Renal cortical epithelial cell (primary cell): ENCODE measurements around the gene OTUD7B. TPM values are rescaled to one million over a fixed set of nuclear protein-coding genes. Genes with fewer than 3 reads are reported as not detected.
"Not testable (repeated sequence)": the region's sequence is repeated elsewhere in the genome, so short reads cannot be mapped to it uniquely, and the experiment has no call there.

ENCODE experiments used
- DNase-seq: peaks from one replicate; pipeline ENCODE4 v3.0.0-alpha.2; 2011; ENCODE audit warnings: low read depth
- total RNA-seq: library from RNA; depleted of rRNA; stranded (reverse); fragments of >200 nt; gene quantifications from 2 replicates; pipeline ENCODE4 v1.2.3, GENCODE V29; 2014

Gene OTUD7B
- total RNA-seq = 11.3 and 29.5 TPM in 2 replicates

DNA sequence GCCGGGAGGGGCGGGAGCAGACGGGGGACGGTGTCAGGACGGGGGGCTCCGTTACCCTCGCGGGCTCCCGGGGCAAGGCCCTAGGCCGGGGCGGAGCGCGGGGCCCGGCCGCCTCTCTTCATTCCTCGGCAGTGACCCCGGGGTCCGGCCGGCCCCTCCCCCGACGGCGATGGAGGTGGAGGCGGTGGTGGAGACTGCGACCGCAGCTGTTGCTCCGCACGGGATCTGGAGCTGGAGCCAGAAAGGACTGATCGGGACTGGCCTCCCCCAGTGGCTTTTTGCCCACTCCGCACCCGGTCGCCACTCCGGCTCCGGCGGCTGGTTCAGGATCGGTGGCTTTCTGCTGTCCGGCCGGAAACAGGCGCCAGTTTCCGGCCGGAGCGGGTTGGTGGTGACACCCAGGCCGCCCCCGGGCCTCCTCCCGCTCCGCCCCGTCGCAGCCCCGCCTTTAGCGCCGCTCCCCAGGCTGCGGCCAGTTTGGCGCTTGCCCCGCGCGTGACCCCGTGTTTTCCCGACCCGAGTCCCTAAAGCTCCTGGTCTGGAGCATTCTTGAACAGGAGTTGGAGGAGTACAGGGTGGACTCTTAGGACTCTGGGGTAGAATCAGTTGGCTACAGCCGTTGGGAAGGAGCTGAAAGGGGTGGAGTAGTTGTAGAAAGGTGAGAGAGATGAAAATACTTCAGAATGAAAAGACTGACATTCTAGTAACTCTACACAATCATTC is at the start of gene OTUD7B:
Gene OTUD7B (minus strand): TSS at position 334 of the 723 bp plus-strand sequence. CDS start 33,216 bp downstream, outside the sequence.
- peak; percentile 62 for DNase-seq

DNA sequence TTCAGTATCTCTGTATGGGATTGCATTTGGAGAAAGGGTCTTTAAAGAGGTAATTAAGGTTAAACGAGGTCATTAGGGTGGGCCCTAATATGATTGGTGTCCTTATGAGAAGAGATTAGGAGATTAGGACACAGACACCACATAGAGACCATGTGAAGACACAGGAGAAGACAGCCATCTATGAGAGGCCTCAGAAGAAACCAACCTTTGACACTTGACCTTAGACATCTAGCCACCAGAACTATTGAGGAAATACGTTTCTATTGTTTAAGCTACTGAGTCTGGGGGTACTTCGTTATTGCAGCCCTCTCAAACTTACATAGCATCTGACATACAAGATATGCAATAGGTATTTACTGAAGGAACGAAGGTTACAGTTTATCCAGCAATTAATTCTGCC is 49.7 kb upstream of the OTUD7B start:
- no peak for DNase-seq

DNA sequence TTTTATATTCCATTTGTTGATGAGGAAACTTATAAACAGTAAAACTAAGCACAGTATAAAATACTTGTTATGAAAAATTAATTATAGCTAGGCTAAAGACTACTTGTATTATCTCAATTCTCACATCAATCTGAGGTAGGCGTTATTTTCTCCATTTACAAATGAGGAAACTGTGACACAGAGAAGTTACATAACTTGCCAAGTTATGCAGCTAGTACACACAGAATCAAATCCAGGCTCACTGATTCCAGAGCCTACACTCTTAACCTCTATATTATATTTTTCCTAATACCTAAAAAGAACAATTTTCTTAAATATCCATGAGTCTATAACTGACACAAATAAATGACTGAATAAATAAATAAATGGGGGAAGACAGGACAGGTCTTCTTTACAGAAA is 45.9 kb upstream of the OTUD7B start:
- no peak for DNase-seq

DNA sequence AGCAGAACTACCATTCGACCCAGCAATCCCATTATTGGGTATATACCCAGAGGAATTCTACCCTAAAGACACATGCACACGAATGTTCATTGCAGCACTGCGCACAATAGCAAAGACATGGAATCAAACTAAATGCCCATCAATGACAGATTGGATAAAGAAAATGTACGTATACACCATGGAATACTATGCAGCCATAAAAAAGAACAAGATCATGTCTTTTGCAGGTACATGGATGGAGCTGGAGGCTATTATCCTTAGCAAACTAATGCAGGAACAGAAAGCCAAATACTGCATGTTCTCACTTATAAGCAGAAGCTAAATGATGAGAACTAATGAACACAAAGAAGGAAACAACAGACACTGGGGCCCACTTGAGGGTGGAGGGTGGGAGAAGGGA is 45.0 kb upstream of the OTUD7B start:
- DNase-seq = not testable (repeated sequence)

DNA sequence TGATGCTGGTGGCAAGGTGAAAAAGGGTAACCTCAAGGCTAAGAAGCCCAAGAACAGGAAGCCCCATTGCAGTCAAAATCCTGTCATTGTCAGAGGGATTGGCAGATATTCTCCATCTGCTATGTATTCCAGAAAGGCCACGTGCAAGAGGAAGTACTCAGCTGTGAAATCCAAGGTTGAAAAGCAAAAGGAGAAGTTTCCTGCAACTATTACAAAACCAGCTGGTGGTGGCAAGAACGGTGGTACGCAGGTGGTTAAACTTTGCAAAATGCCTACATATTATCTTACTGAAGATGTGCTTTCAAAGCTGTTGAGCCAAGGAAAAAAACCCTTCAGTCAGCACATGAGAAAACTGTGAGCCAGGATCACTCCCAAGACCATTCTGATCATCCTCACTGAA is 43.4 kb upstream of the OTUD7B start:
- DNase-seq = no peak

DNA sequence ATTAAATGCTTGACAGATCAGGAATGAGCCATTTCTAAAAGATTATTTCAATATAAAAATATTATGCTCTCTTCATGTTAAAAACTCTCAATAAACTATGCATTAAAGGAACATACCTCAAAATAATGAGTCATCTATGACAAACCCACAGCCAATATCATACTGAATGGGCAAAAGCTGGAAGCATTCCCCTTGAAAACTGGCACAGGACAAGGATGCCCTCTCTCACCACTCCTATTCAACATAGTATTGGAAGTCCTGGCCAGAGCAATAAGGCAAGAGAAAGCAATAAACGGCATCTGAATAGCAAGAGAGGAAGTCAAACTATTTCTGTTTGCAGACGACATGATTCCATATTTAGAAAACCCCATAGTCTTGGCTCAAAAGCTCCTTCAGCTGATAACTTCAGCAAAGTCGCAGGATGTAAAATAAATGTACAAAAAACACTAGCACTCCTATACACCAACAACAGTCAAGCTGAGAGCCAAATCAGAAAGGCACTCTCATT is 41.4 kb upstream of the OTUD7B start:
- DNase-seq = not testable (repeated sequence)

DNA sequence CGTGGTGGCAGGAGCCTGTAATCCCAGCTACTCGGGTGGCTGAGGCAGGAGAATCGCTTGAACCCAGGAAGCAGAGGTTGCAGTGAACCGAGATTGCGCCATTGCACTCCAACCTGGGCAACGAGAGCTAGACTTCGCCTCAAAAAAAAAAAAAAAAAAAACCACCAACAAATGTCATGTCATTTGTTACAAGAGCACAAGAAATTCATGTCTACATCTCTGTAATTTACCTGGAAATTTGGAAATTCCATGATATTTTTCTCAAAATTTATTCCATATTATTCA is 40.5 kb upstream of the OTUD7B start:
- no peak for DNase-seq

DNA sequence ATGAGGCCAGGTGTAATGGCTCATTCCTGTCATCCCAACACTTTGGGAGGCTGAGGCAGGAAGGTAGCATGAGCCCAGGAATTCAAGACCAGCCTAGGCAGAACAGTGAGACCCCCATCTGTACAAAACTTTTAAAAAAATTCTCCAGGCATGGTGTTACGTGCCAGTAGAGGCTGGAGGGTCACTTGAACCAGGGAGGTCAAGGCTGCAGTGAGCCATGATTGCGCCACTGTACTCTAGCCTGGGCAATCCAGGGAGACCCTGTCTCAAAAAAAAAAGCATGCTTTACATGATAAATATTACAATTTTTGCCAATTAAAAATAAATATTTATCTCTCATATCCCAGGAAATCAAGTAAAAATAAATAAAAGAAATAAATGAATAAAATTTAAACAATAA is 39.4 kb upstream of the OTUD7B start:
- no peak for DNase-seq

DNA sequence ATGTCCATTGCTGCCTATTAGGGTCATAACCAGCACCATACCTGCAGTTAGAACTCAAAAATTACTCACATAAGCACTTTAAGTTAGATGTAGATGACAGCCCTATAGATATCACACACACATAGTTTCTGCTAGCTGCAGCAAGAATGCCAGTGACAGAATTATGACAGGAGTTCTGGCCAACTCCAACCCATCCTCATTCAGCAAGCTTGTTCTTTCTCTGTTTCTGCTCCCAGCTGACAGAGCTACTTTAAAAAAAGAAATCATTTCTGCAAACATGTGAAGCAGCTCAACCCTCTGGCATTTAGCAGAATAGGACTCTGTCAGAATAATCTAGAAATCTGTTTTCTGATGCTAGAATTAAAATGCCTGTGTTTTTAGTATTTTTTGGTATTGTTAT is 23.8 kb upstream of the OTUD7B start:
- DNase-seq = no peak

DNA sequence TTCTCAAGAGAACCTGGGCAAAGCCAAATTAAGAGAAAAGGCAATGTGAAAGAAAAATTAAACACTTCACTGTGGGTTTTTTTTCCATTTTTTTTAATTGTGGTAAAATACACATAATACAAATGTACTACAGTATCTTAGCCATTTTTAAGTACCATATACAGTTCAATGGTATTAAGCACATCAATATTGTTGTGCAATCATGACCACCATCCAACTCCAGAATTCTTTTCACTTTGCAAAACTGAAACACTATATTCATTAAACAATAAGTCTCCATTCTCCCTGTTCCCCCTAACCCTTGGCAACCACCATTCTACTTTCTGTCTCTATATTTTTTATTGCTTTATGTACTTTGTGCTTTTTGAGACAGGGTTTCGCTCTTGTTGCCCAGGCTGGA is 17.8 kb upstream of the OTUD7B start:
- DNase-seq = no peak

DNA sequence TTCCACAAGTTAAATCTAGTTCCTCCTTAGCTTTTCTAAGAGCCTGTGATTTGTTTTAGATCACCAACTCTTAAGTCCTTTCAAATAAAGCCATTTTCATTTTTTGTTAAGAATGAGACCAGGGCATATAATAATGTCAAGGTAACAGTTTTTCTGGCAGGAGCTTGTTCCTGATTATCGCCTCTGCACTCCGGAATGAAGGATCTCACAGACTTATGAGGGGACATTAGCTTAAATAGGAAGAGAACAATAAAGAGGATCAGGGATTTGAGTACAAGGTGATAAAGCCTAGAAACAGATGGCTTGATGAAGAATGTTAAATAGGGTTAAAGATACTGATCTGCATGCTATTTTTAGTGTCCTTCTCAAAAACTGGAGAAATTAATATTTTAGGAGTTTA is 13.6 kb upstream of the OTUD7B start:
- DNase-seq = no peak

DNA sequence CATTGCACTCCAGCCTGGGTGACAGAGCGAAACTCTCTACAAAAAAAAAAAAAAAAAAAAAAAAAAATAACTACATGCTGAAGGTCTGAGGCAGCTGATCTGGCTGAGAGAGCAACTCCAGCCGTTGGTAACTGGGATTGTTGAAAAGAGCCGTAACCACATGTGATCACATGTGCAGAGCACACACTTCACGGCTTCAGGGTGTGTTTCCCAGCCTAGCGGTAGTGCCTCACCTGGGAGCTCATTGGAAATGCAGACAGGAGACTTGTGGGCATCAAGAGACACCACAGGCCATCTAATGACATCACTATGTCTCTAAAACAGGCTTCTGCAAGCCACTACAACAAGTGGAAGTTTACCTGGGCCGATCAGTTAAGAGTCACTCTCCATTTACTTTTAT is 11.8 kb upstream of the OTUD7B start:
- DNase-seq = peak; percentile 20

DNA sequence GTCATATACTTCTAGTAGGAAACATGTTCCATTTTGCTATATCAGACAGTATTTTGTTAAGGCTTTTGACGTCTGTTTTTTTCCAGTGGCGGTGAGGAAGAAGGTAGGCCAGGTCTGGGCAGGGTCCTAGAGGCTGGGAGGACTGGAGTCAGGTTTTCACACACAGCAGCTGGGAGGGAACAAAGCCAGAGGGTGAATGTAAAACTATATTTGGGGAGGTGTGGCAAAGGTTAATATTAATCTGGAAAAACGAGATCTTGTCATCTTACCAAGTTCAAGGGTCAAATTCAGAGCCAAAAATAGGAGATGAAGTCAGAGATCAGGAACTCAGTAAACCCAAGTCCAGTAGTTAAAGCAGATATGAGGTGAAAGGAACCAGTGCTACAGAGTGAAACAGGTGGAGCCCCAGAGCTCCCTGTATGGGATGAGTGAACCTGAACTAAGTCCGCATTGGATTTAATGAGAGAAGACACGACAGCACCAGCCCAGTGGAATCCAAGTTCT is 10.7 kb upstream of the OTUD7B start:
- peak; percentile 66 for DNase-seq

DNA sequence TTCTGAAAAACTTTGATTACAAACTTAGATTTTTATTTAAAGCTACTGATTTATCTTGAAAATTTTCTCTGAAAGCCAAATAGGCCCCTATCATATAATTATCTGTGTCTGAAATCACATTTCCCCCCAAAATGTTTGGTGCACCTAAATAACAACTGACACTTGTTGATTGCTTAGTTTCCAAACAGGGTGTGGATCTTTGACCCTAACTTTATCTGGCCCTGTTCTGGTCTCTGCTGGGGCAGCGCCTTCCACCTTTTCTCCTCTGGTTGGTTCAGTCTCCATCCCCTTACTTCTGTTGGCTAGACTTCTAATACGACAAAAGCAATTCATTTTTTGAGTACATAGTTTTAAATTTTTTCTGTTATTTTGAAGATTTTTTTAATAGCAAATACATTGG is 10.2 kb upstream of the OTUD7B start:
- no peak for DNase-seq

DNA sequence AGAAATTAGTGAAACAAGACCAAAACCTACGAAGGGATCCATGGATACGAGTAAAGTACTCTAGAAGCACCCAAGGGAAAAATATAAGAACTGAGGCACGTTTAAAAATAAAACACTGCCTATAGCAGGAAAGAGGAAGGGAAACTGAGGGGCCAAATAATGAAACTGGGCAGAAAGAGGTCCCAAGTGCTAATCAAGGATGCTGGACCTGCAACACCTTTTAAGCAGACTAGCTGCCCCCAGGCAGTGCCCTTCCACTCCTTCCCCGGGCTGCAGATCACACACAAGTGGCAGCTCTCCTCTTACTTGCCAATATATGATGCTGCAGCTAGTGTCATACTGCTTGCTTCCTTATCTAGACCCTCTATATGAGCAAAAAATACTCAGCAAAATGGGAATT is 7.6 kb upstream of the OTUD7B start:
- no peak for DNase-seq

DNA sequence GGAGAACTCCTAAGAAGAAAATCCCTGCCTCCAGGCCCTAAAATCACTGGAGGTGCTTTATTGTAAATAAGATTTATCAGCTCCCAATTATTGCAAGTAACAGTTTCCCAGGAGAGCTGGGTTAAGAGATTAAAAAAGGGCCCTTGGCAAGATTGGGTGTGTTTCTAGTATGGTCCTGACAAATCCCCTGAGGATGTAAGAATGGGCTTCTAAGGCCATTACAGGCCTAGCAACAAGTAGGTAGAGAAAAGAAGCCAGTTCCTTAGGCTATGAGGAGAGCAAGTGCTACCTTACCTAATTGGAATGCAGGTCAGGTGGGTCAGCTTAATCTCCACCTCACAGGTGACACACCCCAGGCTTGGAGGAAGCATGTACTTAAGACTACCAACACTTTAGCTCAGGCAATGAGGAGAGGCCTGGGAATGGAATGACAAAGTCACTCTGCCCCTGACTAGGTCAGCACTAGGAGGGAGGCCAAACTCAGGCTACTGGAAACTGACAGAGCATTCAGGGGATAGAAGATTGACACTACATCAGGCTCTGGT is 6.8 kb upstream of the OTUD7B start:
- peak; percentile 43 for DNase-seq

DNA sequence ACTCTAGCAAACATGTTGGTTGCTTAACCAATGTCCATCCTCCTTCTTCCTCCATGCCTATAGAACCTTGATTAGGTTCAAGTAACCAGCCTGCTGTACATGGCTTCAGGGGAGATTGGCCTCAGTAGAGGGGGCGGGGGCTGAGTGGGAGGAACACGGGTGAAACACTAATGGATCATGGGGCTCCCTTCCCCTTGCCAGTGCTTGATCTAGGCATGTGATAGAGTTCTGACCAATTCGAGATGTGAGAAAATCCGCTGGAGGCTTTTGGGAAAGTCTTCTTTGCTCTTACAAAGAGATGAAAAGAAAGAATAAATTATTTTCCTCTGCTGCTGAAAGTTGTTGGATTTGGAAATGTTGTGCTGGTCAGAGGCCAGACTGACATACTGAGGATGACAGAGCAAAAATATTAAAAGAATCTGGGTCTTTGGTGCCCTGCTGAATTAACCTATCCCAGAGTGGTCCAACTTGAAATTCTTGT is 5.2 kb upstream of the OTUD7B start:
- no peak for DNase-seq

DNA sequence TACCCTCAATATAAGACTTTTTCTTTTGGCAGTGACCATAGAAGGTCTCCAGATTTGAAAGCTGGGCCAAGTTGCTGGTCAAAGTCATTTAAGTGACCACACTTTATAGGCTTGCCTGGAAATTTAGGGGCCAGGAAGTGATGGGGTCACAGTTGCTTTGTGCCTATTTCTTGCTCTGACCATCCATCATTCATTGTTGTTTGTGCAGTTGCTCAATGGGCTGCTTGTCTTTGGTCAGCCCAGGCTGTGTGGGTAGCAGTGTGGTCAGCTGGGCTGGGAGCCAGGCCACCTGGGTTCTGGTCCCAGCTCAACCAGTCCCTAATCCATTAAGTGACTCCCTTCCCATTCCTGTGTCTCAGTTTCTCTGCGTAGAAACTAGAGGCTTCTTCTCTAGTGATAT is 2.1 kb upstream of the OTUD7B start:
- peak; percentile 62 for DNase-seq

DNA sequence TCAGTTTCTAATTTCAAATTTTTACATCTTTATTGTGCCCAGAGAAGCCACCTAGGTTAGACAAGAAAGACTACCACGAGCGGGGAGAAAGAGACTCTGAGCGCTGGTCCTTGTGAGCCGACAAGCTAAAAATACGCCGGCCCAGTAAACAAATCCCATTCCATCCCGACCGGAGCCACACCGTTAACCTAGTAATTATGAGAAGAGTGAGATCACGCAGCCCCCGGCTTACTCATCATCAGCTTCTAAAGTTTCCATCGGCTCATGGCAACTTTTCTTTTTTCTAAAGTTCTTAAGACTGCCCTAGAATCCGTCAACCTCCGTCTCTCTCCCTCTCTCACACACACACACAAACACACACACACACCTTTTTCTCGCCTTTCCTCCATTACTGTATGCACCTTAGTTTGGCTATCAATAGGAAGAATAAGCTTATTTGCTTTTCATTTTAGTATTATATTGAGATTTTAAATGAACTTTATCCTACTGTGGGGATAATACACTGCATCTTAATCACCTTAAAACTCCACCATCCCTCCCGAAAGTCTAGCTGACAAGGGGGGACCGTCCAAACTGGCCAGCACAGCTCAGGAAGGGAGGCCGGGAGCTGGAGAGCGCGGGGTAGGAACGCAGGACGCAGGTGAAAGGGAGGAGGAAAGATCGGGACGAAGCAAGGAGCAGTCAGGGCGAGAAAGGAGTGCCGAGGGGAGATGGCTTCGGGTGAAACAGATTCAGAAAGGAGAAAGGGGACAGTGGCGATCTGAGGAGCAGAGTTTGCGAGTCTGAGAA is 728 bp downstream of the OTUD7B start:
- DNase-seq = peak; percentile 83

DNA sequence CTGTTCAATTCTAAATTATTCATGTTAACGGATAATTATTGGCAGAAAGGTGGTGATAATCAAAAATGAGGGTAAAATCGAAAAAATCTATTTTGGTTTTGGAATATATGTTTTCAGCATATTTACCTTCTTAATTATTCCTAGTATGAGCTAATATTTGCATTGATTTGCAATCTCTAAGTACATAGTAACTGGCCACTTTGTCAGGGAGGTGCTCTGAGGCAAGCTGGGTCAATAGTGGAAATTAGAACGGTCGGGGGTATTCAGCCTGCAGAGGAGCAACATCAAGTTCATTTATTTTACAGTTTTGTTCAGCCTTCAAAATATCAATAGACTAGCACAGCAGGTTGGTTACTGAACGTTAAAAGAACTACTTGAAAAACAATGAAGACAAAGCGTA is 1.8 kb downstream of the OTUD7B start:
- DNase-seq = no peak

DNA sequence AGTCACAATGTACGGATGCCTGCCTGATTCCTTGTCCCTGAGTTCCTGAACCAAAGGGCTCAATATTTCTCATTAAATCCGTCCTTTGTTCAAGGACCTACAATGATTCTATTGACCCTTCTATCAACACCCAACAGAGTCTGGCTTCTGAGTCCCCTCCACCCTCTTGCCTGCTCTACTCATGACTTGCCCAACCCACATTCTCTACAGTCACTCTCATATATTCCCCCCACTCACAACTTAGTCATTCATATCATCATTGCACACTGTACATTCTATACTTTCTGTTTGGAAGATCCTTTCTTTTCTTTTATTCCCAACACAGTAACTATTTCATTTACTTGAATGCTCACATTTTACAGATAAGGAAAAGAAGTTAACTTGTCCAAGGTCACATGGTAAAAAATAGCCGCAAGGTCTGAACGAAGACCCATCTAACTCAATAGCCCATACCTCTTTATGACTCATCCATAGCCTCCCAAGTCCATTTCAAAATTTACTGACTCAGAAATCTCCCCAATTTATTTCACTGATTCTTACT is 3.6 kb downstream of the OTUD7B start:
- DNase-seq = no peak

DNA sequence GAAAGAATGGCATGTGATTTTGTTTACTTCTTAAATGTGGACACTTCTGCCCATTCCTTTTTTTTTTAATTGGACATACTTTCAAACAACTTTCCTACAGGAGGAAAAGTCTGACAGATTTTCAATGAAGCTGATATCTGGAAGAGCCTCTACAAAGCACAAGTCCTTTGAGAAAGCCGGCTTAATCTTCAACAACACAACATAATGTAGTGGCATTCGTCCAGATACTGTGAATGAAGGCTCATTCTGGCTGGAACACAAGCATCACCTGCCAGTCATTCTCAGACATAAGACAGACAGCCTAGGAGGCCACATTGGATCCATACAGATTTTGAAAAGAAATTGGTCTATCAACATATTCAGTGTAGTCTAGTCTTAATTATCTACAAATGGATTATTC is 4.9 kb downstream of the OTUD7B start:
- peak; percentile 50 for DNase-seq
